Gastroesophageal sphincter (tissue), 4 donors: ENCODE results near the gene KRTAP9-9. TPM values are rescaled to one million over a fixed set of nuclear protein-coding genes. Genes with fewer than 3 reads are reported as not detected.

Experiments used
- ATAC-seq: fragments of 150-250 bp; one replicate; pipeline ENCODE4 v1.9.1; 2016; ENCODE audit warnings: mild to moderate bottlenecking, moderate library complexity
- H3K27ac ChIP-seq, 4 donors: fragments of 200-600 bp; sonication (generic) in 3 of 4; 1 replicate in 3 of 4; 2 replicates in 1 of 4; pipeline ENCODE4 v1.5.1; 2016 to 2019
- H3K27me3 ChIP-seq: fragments of 200-600 bp; sonication (generic); one replicate; pipeline ENCODE4 v1.5.1; 2019
- H3K36me3 ChIP-seq, 2 donors: fragments of 200-600 bp; sonication (generic); one replicate each; pipeline ENCODE4 v1.5.1; 2019; ENCODE audit warnings: control low read depth in 1 of 2
- H3K4me1 ChIP-seq, 3 donors: fragments of 200-600 bp; sonication (generic); 1 replicate in 2 of 3; 2 replicates in 1 of 3; pipeline ENCODE4 v1.5.1; 2016 to 2019; ENCODE audit warnings: control low read depth in 2 of 3
- H3K4me3 ChIP-seq, 2 donors: fragments of 200-600 bp; sonication (generic); one replicate each; pipeline ENCODE4 v1.5.1; 2019; ENCODE audit warnings: mild to moderate bottlenecking in 1 of 2, moderate library complexity in 1 of 2
- H3K9me3 ChIP-seq, 3 donors: fragments of 200-600 bp; sonication (generic); one replicate each; pipeline ENCODE4 v1.5.1; 2017 to 2019; ENCODE audit warnings: control low read depth in 2 of 3
- CTCF ChIP-seq, 4 experiments: fragments of 200-600 bp in 2 of 4; fragments of 450-650 bp in 2 of 4; sonication (generic) in 1 of 4; IDR thresholded peaks; one replicate each; pipeline ENCODE4 v1.5.1; 2017 to 2019; ENCODE audit warnings: antibody characterized with exemption in 4 of 4, mild to moderate bottlenecking in 2 of 4, moderate library complexity in 2 of 4
- EP300 ChIP-seq: sonication (generic); formaldehyde crosslinking; IDR thresholded peaks from one replicate; pipeline ENCODE4 v1.6.1; 2017; ENCODE audit warnings: antibody characterized with exemption, mild to moderate bottlenecking
- POLR2A ChIP-seq, 2 donors: fragments of 450-650 bp; IDR thresholded peaks; one replicate each; pipeline ENCODE4 v1.6.1; 2017; ENCODE audit warnings: antibody characterized with exemption in 2 of 2, mild to moderate bottlenecking in 2 of 2, moderate library complexity in 1 of 2
- POLR2AphosphoS5 ChIP-seq: sonication (generic); formaldehyde crosslinking; IDR thresholded peaks from one replicate; pipeline ENCODE4 v1.6.1; 2017; ENCODE audit warnings: antibody characterized with exemption
- WGBS, 2 donors: methylation state at CpG; one replicate each; pipeline ENCODE4 v1.1.5; 2018; ENCODE audit warnings: low coverage in 1 of 2; 5-methylcytosine and 5-hydroxymethylcytosine counted together
- total RNA-seq, 4 donors: library from RNA; depleted of rRNA; stranded (reverse); fragments of >200 nt; gene quantifications; one replicate each; pipeline ENCODE4 v1.1.0, GENCODE V29; 2016

The KRTAP9-9 gene
- total RNA-seq, 4 donors from 2014 or later: not detected

GRCh38 chr17:41296846-41297245 is 41.7 kb downstream of the KRTAP9-9 start:
- 26 to 45% methylated on average over 1 of the region's 1 CpG for WGBS, 2 donors
- no peak for TF ChIP-seq POLR2AphosphoS5
- no peak for TF ChIP-seq CTCF (IDR thresholded peaks at IDR 0.05)
- TF ChIP-seq EP300: no peak
- no peak for TF ChIP-seq POLR2A (IDR thresholded peaks at IDR 0.05)
- no peak for ATAC-seq

DNA sequence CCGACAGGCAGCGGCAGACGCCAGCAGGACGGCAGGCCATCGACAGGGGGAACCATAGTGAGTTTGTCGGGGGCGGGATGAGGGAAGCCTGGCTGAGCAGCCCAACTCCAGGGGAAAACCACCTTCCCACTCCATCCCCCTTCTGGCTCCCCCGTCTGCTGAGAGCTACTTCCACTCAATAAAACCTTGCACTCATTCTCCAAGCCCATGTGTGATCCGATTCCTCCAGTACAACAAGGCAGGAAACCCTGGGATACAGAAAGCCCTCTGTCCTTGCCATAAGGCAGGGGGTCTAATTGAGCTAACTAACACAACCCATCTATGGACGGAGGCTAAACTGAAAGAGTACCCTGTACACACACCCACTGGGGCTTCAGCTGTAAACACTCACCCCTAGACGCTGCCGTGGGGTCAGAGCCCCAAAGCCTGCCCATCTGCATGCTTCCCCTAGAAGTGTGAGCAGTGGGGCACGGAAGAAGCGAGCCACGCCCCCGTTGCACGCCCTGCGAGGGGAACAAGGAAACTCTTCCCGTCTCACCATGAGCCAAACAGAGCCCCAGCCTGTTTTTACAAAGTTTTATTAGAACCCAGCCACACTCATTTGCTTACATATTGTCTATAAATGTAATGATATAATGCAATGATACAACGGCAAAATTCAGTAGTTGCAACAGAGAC is 43.4 kb downstream of the KRTAP9-9 start:
- H3K36me3 ChIP-seq: no peaks in the 10 kb centered on the region
- WGBS, 2 donors: 86 to 95% methylated on average over 11 to 19 of the region's 20 CpGs
- no peak for TF ChIP-seq POLR2A (IDR thresholded peaks at IDR 0.05)
- no peak for TF ChIP-seq EP300

More at GRCh38 chr17:41296846-41297245, 41.7 kb downstream of the KRTAP9-9 start:
- H3K27me3 ChIP-seq: peaks cover 23% of the 10 kb centered on the region
- no peaks in the 10 kb centered on the region for H3K36me3 ChIP-seq
- H3K9me3 ChIP-seq: no peaks in the 10 kb centered on the region
- H3K4me3 ChIP-seq: no peak overlapping the region
- H3K4me1 ChIP-seq: no peaks in the 10 kb centered on the region
- H3K27ac ChIP-seq: no peak overlapping the region

DNA sequence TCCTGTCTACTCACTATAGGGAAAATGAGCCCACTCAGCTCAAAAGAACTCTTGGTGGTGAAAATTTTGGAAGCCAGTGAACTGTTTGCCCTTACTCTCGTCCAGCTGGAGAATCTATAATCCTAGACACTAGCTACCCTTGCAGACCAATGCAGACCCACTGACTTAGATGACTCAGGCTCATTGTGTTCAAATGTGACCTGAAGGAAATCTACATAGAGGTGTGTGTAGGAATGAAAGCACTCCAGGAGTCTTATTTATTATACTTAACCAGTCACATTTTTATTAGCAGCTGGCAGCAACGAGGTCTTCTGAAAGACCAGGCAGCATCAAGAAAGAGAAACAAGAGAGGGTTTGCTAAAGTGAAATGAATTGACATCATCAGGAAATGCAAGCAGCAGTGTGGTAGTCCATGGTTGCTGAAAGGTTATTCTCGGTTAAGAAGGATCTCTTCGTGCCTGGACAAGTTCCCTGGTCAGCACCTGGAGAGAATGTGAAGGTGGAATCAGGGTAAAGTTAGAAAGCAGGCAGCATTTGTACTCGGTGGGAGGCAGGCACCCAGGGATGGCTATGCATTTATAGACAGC is 46.1 kb downstream of the KRTAP9-9 start:
- no peak overlapping the region for H3K4me3 ChIP-seq
- H3K9me3 ChIP-seq: no peaks in the 10 kb centered on the region
- H3K4me1 ChIP-seq: no peaks in the 10 kb centered on the region
- no peak overlapping the region for H3K27ac ChIP-seq
- ATAC-seq: no peak
- TF ChIP-seq POLR2A (IDR thresholded peaks at IDR 0.05) (no peak), EP300 (no peak), POLR2AphosphoS5 (no peak), CTCF (IDR thresholded peaks at IDR 0.05) (no peak)
- peaks cover 11% of the 10 kb centered on the region for H3K27me3 ChIP-seq
- no peaks in the 10 kb centered on the region for H3K36me3 ChIP-seq
- 40 to 71% methylated on average over 1 to 5 of the region's 5 CpGs for WGBS, 2 donors

More for the DNA sequence above, 43.4 kb downstream of the KRTAP9-9 start:
- no peaks in the 10 kb centered on the region for H3K4me1 ChIP-seq
- H3K9me3 ChIP-seq: no peaks in the 10 kb centered on the region
- H3K4me3 ChIP-seq: no peak overlapping the region
- no peak overlapping the region for H3K27ac ChIP-seq
- no peak for ATAC-seq
- H3K27me3 ChIP-seq: peaks cover 11% of the 10 kb centered on the region

DNA sequence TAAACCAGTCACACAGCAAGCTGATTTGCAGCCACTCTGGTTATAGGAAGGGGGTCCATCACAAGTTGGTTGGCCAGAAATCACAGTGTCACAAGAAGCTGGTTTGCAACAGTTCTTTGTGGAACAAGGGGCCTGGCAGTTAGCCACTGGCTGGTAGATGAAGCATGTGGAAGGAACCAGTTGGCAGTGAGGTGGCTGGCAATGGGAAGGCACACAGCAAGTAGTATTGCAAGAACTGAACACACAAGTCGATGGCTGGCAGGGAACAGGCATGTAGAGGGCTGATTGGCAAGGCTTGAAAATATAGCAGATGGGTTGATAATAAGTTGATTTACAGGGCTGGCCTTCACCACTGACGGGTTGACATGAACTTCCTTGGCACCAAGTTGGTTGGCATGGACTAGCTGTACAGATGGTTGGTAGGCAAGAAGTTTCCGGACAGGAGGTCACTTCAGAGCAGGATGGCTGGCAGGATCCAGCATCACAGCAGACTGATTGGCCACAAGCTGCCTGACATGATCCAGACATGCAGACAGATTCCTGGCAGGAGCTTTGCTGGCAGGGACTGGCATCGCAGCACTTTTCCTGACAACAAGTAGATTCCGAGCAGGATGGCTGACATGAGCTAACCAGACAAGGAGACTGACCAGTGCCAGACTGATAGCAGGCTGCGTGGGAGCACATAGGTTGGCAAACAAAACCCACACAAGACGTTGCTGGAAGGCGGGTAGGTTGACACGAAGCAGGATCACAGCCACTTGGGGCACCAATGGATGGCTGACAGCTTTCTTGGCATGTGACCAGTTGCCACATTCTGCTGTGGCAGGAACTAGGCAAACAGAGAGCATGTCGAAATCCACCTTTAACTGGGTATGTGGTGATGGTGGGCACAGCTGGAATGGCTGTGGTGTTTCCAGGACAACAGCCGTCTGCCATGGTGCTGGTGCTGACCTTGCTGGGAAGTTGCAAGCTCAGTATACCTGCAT is 47.0 kb downstream of the KRTAP9-9 start, which contains the start of gene KRTAP29-1:
Gene KRTAP29-1 (minus strand): TSS at position 936 of the 986 bp plus-strand sequence. CDS start 0 bp downstream, at position 936.
- no peak for ATAC-seq
- H3K36me3 ChIP-seq: no peaks in the 10 kb centered on the region
- no peaks in the 10 kb centered on the region for H3K9me3 ChIP-seq
- H3K27ac ChIP-seq: no peak within 1 kb of the TSS
- H3K27me3 ChIP-seq: peaks cover 11% of the 10 kb centered on the region
- WGBS, 2 donors: 63 to 67% methylated on average over 4 to 7 of the region's 11 CpGs
- H3K4me1 ChIP-seq: no peaks in the 10 kb centered on the region
- H3K4me3 ChIP-seq: no peak within 1 kb of the TSS
- TF ChIP-seq CTCF (IDR thresholded peaks at IDR 0.05) (no peak), EP300 (no peak), POLR2AphosphoS5 (no peak), POLR2A (IDR thresholded peaks at IDR 0.05) (no peak)

DNA sequence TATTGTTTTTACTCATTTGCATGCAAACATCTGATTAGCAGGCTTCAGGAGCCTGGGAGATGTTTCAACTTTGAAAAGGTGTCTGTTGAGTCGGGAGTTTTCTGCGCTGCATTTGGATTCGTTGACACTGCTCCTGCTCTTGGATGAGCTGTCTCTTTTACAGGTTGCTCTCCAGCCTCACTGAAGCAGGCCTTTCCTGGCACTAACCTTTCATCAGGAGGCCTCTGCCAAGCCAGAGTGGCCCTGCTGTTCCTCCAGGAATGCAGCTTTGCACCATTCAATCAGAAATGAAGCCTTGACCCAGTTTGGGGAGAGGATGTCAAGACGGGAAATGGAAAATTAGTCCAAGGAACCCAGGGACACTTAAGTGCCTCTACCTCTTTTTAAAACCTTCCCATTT is 47.8 kb downstream of the KRTAP9-9 start:
- TF ChIP-seq CTCF (IDR thresholded peaks at IDR 0.05) (no peak), POLR2A (IDR thresholded peaks at IDR 0.05) (no peak), POLR2AphosphoS5 (no peak), EP300 (no peak)
- Histone ChIP-seq H3K4me1 (no peaks in the 10 kb centered on the region), H3K9me3 (no peaks in the 10 kb centered on the region), H3K27ac (no peak overlapping the region), H3K36me3 (no peaks in the 10 kb centered on the region), H3K27me3 (peaks cover 13% of the 10 kb centered on the region), H3K4me3 (no peak overlapping the region)
- ATAC-seq: no peak
- WGBS, 2 donors: 74 to 100% methylated on average over 1 to 4 of the region's 4 CpGs
